ENCODE results near the gene GPS1.

DNA sequence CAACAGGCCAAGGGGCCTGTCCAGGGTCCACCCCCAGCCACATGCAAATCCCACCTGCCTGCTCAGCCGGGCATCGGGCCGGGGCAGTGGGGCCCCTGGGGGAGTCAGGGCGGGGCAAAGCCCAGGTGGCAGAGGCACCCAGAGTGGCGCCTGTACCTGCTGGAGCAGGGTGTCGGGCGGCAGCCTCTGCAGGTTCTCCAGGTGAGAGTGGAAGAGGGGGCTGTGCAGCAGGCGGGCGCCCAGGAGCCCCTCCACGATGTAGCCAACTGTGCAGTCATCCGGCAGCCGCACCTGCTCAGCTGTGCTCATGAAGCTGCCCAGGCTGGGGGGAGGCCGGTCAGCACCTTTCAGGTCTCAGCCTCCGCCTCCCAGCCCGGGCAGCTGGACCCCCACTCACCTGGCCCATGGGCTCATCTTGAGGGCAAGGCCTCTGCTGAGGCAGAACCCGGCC, 2.2 kb upstream of the GPS1 start:
- TF ChIP-seq, protein P1, sequence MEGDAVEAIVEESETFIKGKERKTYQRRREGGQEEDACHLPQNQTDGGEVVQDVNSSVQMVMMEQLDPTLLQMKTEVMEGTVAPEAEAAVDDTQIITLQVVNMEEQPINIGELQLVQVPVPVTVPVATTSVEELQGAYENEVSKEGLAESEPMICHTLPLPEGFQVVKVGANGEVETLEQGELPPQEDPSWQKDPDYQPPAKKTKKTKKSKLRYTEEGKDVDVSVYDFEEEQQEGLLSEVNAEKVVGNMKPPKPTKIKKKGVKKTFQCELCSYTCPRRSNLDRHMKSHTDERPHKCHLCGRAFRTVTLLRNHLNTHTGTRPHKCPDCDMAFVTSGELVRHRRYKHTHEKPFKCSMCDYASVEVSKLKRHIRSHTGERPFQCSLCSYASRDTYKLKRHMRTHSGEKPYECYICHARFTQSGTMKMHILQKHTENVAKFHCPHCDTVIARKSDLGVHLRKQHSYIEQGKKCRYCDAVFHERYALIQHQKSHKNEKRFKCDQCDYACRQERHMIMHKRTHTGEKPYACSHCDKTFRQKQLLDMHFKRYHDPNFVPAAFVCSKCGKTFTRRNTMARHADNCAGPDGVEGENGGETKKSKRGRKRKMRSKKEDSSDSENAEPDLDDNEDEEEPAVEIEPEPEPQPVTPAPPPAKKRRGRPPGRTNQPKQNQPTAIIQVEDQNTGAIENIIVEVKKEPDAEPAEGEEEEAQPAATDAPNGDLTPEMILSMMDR (IDR thresholded peaks at IDR 0.05; ENCODE audit: low read depth, low read length) = no peak
- TF ChIP-seq MAX (IDR thresholded peaks at IDR 0.05; ENCODE audit: low read depth, low read length) = no peak
- TF ChIP-seq POLR2A (IDR thresholded peaks at IDR 0.05; ENCODE audit: extremely low read depth, insufficient read length) = no peak
- TF ChIP-seq MYC (IDR thresholded peaks at IDR 0.05; ENCODE audit: low read depth, low read length) = no peak
